K562 (cell line): ENCODE results near the gene OBSCN. TPM values are rescaled to one million over a fixed set of nuclear protein-coding genes. Genes with fewer than 3 reads are reported as not detected.

Experiments
- ARID2 ChIP-seq: fragments of 450-650 bp; IDR thresholded peaks from 2 replicates; pipeline ENCODE4 v1.6.1; 2017; ENCODE audit warnings: antibody characterized with exemption, mild to moderate bottlenecking
- CBX3 ChIP-seq, 2 experiments: IDR thresholded peaks; 1 replicate in 1 of 2; 2 replicates in 1 of 2; pipeline ENCODE4 v1.6.1; 2012; ENCODE audit warnings: inconsistent platforms in 2 of 2, low read length in 2 of 2, borderline replicate concordance in 1 of 2, control low read depth in 1 of 2
- CBX5 ChIP-seq: IDR thresholded peaks from 2 replicates; pipeline ENCODE4 v1.6.1; 2014; ENCODE audit warnings: low read depth, borderline replicate concordance
- DIDO1 ChIP-seq: fragments of 450-650 bp; IDR thresholded peaks from 2 replicates; pipeline ENCODE4 v1.6.1; 2016; ENCODE audit warnings: low read depth, missing biosample characterization, missing genetic modification characterization
- EHMT2 ChIP-seq: fragments of 450-650 bp; IDR thresholded peaks from 2 replicates; pipeline ENCODE4 v1.6.1; 2018; ENCODE audit warnings: antibody characterized with exemption
- FOXA3 ChIP-seq, 2 experiments: fragments of 450-650 bp in 1 of 2; sonication (generic) in 1 of 2; formaldehyde crosslinking; IDR thresholded peaks in 1 of 2; conservative IDR thresholded peaks in 1 of 2; 2 replicates each; pipeline versions ENCODE4 v1.4.0 to v1.8.0; 2020 to 2022; ENCODE audit warnings: mild to moderate bottlenecking in 2 of 2, missing genetic modification reagents in 1 of 2
- KDM5B ChIP-seq: fragments of 200-600 bp; sonication (generic); IDR thresholded peaks from 2 replicates; pipeline ENCODE4 v1.6.1; 2012; ENCODE audit warnings: low read depth, mild to moderate bottlenecking, moderate library complexity, low read length, control low read depth, inconsistent platforms; ENCODE audit not compliant: insufficient replicate concordance
- NR2C1 ChIP-seq, 2 experiments: fragments of 450-650 bp; IDR thresholded peaks; 2 replicates each; pipeline ENCODE4 v1.6.1; 2017; ENCODE audit warnings: mild to moderate bottlenecking in 2 of 2, antibody characterized with exemption in 1 of 2, inconsistent platforms in 1 of 2, missing compliant biosample characterization in 1 of 2, missing genetic modification characterization in 1 of 2
- POLR3G ChIP-seq: IDR thresholded peaks from 2 replicates; pipeline ENCODE4 v1.6.1; 2011; ENCODE audit not compliant: insufficient read length, insufficient replicate concordance; ENCODE audit errors: extremely low read depth
- ZNF175 ChIP-seq: fragments of 200-800 bp; sonication (Bioruptor generic); IDR thresholded peaks from 2 replicates; pipeline ENCODE4 v1.6.1; 2016; ENCODE audit warnings: low read depth, mild to moderate bottlenecking, missing genetic modification characterization, missing compliant biosample characterization
- ZNF512 ChIP-seq: IDR thresholded peaks from 2 replicates; pipeline ENCODE4 v1.6.1; 2016; ENCODE audit warnings: missing genetic modification characterization, missing compliant biosample characterization
- ZNF561 ChIP-seq: fragments of 450-650 bp; formaldehyde crosslinking; conservative IDR thresholded peaks from 2 replicates; pipeline ENCODE4 v1.4.0; 2020; ENCODE audit warnings: mild to moderate bottlenecking, moderate library complexity
- polyA plus RNA-seq, 8 experiments: library from polyadenylated mRNA; depleted of rRNA in 4 of 8; stranded (reverse) in 5 of 8; unstranded in 3 of 8; fragments of >200 nt; fragmentation: Nextera tagmentation in 2 of 8; fragmentation: Illumina TruSeq in 1 of 8; extraction: Ambion mirVana in 2 of 8; extraction: Trizol in 1 of 8; gene quantifications; 2 replicates each; pipeline versions ENCODE4 v1.2.1 to v1.2.3, GENCODE V29; 2011 to 2014; ENCODE audit warnings: inconsistent platforms in 1 of 8, missing spikeins in 1 of 8
- total RNA-seq, 7 experiments: library from RNA; depleted of rRNA in 6 of 7; stranded (reverse); fragments of >200 nt in 6 of 7; fragmentation: Illumina TruSeq in 2 of 7; extraction: Trizol in 2 of 7; gene quantifications; 2 replicates each; pipeline versions ENCODE4 v1.2.1 to v1.2.3, GENCODE V29; 2011 to 2021; ENCODE audit warnings: low replicate concordance in 1 of 7
- TF ChIP-seq, protein P1 (sequence below), 2 experiments: fragments of 450-650 bp; formaldehyde crosslinking in 1 of 2; IDR thresholded peaks; 2 replicates each; pipeline versions ENCODE4 v1.4.0 to v1.6.1; 2014 to 2020; ENCODE audit warnings: mild to moderate bottlenecking in 2 of 2, borderline replicate concordance in 1 of 2, low read depth in 1 of 2
- TF ChIP-seq, protein P2 (sequence below): fragments of 250-450 bp; sonication (Bioruptor Pico); IDR thresholded peaks from 2 replicates; pipeline ENCODE4 v1.5.0; 2021

OBSCN gene
- total and polyA plus RNA-seq, 9 of the 15 experiments (the other 6 are each of a cell fraction or from before 2014, with no cell fraction given) = 0.18 to 19.7 (median 3.6) TPM

- peak; percentile 46 for TF ChIP-seq ZNF512 (tag)
- peak; percentile 49 for TF ChIP-seq KDM5B
- TF ChIP-seq ARID2 = 0 out of 2 replicates have a peak, but pooled peaks have one; percentile 48
- no peak for TF ChIP-seq FOXA3 (CRISPR knock-in tag; conservative IDR thresholded peaks at IDR 0.05 in 1 of 2, IDR thresholded peaks at IDR 0.05 in 1 of 2)
- no peak for TF ChIP-seq POLR3G
- no peak for TF ChIP-seq ZNF175
- TF ChIP-seq ZNF561 (CRISPR knock-in tag) = no peak
- TF ChIP-seq DIDO1 (tag) = no peak
- TF ChIP-seq CBX5 = peak; percentile 52; the same call in 1 of the 2 replicates
- TF ChIP-seq CBX3 (IDR thresholded peaks at IDR 0.05; ENCODE audit: borderline replicate concordance in 1 of 2, low read length in 2 of 2) = peak in 1 of 2 experiments; percentile 68; a peak in 1 of 3 replicates
- no peak for TF ChIP-seq NR2C1 (IDR thresholded peaks at IDR 0.05)
- no peak for TF ChIP-seq NR2C1 (tag; IDR thresholded peaks at IDR 0.05)
- TF ChIP-seq, protein P1, sequence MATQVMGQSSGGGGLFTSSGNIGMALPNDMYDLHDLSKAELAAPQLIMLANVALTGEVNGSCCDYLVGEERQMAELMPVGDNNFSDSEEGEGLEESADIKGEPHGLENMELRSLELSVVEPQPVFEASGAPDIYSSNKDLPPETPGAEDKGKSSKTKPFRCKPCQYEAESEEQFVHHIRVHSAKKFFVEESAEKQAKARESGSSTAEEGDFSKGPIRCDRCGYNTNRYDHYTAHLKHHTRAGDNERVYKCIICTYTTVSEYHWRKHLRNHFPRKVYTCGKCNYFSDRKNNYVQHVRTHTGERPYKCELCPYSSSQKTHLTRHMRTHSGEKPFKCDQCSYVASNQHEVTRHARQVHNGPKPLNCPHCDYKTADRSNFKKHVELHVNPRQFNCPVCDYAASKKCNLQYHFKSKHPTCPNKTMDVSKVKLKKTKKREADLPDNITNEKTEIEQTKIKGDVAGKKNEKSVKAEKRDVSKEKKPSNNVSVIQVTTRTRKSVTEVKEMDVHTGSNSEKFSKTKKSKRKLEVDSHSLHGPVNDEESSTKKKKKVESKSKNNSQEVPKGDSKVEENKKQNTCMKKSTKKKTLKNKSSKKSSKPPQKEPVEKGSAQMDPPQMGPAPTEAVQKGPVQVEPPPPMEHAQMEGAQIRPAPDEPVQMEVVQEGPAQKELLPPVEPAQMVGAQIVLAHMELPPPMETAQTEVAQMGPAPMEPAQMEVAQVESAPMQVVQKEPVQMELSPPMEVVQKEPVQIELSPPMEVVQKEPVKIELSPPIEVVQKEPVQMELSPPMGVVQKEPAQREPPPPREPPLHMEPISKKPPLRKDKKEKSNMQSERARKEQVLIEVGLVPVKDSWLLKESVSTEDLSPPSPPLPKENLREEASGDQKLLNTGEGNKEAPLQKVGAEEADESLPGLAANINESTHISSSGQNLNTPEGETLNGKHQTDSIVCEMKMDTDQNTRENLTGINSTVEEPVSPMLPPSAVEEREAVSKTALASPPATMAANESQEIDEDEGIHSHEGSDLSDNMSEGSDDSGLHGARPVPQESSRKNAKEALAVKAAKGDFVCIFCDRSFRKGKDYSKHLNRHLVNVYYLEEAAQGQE (IDR thresholded peaks at IDR 0.05; ENCODE audit: borderline replicate concordance) = peak; percentile 66
- TF ChIP-seq, protein P1 (CRISPR knock-in tag; IDR thresholded peaks at IDR 0.05; ENCODE audit: low read depth) = no peak
- TF ChIP-seq EHMT2 = 0 out of 2 replicates have a peak, but pooled peaks have one; percentile 13
- TF ChIP-seq, protein P2, sequence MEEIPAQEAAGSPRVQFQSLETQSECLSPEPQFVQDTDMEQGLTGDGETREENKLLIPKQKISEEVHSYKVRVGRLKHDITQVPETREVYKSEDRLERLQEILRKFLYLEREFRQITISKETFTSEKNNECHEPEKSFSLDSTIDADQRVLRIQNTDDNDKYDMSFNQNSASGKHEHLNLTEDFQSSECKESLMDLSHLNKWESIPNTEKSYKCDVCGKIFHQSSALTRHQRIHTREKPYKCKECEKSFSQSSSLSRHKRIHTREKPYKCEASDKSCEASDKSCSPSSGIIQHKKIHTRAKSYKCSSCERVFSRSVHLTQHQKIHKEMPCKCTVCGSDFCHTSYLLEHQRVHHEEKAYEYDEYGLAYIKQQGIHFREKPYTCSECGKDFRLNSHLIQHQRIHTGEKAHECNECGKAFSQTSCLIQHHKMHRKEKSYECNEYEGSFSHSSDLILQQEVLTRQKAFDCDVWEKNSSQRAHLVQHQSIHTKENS (CRISPR knock-in tag) = no peak
Measured at GRCh38 chr1:228212966-228213844, 5.4 kb downstream of the OBSCN start (continued).
